IPS-18c (cell line): Measurements from ENCODE around the gene TMSB10.
"Not testable (repeated sequence)": the region's sequence is repeated elsewhere in the genome, so short reads cannot be mapped to it uniquely, and the experiment has no call there.

Experiments
- H3K4me3 ChIP-seq: 2 replicates; pipeline ENCODE4 v1.7.0; 2013; ENCODE audit warnings: low read depth, mild to moderate bottlenecking, low read length, moderate library complexity; ENCODE audit not compliant: insufficient read depth
- H3K9me3 ChIP-seq: one replicate; pipeline ENCODE4 v1.6.1; 2013; ENCODE audit warnings: mild to moderate bottlenecking, low read length, moderate library complexity; ENCODE audit not compliant: control insufficient read depth, insufficient read depth

The TMSB10 gene

DNA sequence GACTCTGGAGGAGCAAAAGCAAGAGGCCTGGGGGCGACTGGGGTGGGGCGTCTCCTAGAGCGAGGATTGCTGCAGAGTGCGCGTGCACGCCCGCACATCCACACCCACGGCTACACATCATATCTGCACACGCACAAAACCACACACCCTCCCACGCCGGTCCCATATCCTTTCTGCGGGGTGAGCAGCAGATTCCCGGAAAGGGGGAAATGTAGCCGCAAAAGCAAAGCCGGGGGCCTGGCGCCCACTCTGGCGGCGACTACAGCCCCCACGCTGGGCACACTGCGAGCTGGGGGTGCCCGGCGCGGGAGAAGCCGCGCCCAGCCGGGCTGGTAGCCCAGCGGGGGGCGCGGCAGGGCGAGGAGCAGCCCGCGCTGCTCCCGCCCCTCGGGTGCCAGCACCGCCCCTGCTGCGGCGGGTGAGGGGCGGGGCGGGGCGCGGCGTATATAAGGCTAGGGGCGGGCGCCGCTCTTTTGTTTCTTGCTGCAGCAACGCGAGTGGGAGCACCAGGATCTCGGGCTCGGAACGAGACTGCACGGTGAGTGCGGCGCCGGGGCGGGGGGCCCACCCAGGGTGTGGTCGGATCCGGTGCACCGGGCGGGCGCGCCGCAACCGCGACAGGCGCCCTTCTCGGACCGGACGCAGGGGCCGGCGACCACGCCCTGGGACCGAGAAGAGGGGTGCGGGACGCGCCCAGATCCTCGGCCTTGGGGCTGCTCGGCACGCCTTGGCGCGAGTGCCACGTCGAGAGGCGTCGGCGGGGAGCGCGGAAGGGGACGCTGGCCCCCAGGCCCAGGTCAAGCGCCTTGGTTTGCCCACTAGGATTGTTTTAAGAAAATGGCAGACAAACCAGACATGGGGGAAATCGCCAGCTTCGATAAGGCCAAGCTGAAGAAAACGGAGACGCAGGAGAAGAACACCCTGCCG is at the start of gene TMSB10:
TSS of gene TMSB10 (plus strand) at position 476 of the 927 bp plus-strand sequence.
- peak within 1 kb of the TSS; percentile 96 for H3K4me3 ChIP-seq
- H3K9me3 ChIP-seq = peaks cover 5% of the 10 kb centered on the region

GRCh38 chr2:84855731-84856130 is 49.7 kb upstream of the TMSB10 start:
- H3K4me3 ChIP-seq = no peak overlapping the region; the same call in none of the 2 replicates

DNA sequence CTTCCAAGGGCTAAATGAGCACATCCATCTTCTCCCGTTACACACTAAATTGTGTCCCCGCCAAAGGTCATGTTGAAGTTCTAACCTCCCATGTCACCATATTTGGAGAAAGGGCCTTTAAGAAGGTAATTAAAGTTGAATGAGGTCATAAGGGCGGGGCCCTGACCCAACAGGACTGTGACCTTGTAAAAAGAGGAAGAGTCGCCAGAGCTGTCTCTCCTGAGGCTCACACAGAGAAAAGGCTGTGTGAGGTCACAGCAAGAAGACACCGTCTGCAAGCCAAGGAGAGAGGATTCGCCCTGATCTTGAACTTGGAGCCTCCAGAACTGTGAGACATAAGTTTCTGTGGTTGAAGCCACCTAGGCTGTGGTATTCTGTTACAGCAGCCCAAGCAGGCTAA is 48.7 kb upstream of the TMSB10 start:
- H3K4me3 ChIP-seq = no peak overlapping the region

More at GRCh38 chr2:84855731-84856130, 49.7 kb upstream of the TMSB10 start:
- no peaks in the 10 kb centered on the region for H3K9me3 ChIP-seq

GRCh38 chr2:84857566-84857965 is 47.9 kb upstream of the TMSB10 start:
- H3K9me3 ChIP-seq = no peaks in the 10 kb centered on the region
- no peak overlapping the region for H3K4me3 ChIP-seq

More for the DNA sequence above, 48.7 kb upstream of the TMSB10 start:
- H3K9me3 ChIP-seq = no peaks in the 10 kb centered on the region

GRCh38 chr2:84858123-84858522 is 47.3 kb upstream of the TMSB10 start:
- no peak overlapping the region for H3K4me3 ChIP-seq
- H3K9me3 ChIP-seq = no peaks in the 10 kb centered on the region

GRCh38 chr2:84858937-84859336 is 46.5 kb upstream of the TMSB10 start:
- H3K9me3 ChIP-seq = no peaks in the 10 kb centered on the region
- H3K4me3 ChIP-seq = no peak overlapping the region

- Histone ChIP-seq H3K9me3 (no peaks in the 10 kb centered on the region), H3K4me3 (no peak overlapping the region)
Observed at GRCh38 chr2:84861539-84861938, 43.9 kb upstream of the TMSB10 start.

- no peak overlapping the region for H3K4me3 ChIP-seq
- H3K9me3 ChIP-seq = no peaks in the 10 kb centered on the region
Observed at GRCh38 chr2:84862006-84862405, 43.5 kb upstream of the TMSB10 start.

DNA sequence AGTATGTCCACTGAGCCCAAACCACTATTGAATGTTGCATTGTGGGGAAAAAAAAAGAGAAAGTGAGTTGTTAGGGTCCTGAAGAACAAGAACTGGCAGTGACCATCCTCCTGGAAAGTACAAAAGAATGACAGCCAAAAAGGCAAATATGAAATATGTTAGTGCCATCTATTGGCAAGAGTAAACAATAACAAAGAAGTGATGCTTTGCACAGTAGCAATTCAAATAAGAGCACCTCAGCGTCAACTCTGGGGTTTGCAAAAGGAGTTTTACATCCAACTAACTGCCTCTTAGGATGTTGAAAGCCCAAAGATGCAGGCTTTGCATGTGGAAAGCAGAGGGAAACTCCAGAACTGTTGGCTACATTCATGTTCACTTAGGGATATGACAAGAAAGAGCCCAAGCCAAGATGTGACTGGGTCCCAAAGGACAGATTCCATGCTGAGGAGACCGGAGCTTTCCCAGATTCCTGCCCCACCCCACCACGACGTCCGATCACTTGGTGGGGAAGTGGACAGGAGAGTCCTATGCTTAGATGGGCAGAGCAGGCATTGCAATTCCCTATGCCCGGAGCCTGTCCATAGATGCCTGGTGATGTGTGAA is 40.2 kb upstream of the TMSB10 start:
- H3K9me3 ChIP-seq = no peaks in the 10 kb centered on the region
- H3K4me3 ChIP-seq = no peak overlapping the region

DNA sequence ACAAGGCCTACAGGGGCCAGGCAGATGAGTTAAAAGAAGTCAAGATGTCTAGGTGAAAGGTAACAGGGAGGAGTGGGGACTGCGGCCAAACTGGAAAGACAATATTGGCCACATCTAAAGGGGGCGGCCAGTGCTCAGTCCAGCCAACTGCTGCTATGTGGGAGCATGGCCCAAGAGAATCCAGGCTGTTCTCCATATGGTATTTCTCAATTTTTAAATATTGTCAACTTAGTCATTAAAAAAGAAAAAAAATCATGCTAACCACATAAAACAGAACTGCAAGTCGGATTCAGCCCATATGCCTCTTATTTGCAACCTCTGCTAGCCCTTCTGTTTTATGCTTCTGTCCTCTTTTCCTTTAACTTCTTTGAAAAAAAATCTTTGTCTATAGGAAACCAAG is 39.3 kb upstream of the TMSB10 start:
- no peak overlapping the region for H3K4me3 ChIP-seq
- no peaks in the 10 kb centered on the region for H3K9me3 ChIP-seq

DNA sequence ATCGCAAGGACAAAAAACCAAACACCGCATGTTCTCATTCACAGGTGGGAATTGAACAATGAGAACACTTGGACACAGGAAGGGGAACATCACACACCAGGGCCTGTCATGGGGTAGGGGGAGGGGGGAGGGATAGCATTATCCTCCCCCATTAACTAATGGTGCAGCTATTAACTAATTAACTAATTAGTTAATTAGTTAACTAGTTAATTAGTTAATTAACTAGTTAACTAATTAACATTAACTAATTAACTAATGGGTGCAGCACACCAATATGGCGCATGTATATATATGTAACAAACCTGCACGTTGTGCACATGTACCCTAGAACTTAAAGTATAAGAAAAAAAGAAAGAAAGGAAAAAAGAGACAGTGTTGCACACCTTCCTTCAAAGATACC is 37.1 kb upstream of the TMSB10 start:
- H3K4me3 ChIP-seq, H3K9me3 ChIP-seq: not testable (repeated sequence)

DNA sequence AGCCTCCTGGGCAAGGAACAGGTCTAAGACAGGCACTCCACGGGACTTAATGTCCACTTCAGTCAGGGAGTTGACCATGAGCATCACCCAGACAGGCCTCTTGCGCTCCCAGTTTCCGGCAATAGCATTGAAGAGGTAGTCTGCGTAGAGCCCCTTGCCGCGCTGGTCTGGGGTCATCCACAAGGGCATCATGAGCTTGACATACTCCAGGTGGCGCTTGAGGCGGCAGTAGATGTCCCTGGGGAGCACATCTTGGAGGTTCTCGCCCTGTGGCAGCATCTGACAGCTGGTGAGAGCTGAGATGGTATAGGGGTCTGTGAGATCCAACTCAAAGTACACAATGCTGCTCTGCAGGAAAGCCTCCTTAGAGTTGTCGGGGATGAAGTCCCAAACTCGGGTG is 35.1 kb upstream of the TMSB10 start:
- Histone ChIP-seq H3K4me3 (no peak overlapping the region), H3K9me3 (no peaks in the 10 kb centered on the region)

DNA sequence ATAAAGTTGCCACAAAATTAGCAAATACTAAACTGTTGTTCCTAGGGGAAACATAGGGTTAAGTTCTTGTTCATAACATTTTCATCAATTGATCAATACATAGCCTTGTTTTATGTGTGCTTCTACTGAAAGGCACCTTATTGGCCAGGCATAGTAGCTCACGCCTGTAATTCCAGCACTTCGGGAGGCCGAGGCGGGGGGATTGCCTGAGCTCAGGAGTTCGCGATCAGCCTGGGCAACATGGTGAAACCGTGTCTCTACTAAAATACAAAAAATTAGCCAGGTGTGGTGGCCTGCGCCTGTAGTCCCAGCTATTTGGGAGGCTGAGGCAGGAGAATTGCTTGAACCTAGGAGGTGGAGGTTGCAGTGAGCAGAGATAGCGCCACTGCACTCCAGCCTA is 32.8 kb upstream of the TMSB10 start:
- H3K9me3 ChIP-seq, H3K4me3 ChIP-seq: not testable (repeated sequence)

- H3K4me3 ChIP-seq = no peak overlapping the region
- no peaks in the 10 kb centered on the region for H3K9me3 ChIP-seq
Observed at GRCh38 chr2:84873350-84873749, 32.1 kb upstream of the TMSB10 start.

DNA sequence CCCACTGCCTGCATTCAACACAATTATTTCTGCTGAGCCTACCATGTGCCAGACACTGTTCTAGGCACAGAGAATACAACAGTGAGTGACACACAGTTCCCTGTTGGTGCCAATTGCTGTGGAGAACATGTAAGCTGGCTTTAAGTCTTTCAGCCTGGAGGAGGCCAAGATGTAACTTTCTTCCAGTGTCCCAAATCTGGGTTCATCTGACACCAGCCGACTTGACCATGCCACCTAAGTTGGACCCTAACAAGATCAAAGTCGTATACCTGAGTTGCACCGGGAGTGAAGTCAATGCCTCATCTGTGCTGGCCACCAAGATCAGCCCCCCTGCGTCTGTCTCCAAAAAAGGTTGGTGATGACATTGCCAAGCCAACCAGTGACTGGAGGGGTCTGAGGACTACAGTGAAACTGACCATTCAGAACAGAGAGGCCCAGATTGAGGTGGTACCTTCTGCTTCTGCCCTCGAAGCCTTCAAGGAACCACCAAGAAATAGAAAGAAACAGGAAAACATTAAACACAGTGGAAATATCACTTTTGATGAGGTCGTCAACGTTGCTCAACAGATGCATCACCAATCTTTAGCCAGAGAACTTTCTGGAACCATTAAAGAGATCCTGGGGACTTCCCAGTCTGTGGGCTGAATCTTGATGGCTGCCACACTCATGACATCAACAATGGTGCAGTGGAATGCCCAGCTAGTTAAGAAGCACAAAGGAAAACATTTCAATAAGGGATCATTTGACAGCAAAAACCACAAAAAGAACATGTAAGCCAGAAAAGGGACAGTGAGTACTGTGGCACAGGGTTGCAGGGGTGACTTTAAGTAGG is 30.9 kb upstream of the TMSB10 start:
- no peaks in the 10 kb centered on the region for H3K9me3 ChIP-seq

DNA sequence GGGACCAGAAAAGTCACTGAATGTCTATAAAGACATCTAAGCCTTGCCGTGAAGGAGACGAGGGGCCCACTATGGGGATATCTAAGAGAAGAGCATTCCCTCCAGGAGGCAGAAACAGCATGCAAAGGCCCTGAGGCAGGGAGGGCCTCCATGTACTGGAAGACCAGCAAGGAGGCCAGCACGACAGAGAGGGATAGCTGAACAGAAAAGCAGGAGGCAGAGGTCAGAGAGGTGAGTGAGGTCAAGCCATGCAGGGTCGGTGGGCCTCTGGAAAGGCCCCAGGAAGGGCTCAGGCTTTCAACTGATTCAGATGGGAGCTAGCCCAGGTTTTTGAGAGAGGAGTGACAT is 30.3 kb upstream of the TMSB10 start:
- Histone ChIP-seq H3K9me3 (no peaks in the 10 kb centered on the region), H3K4me3 (no peak overlapping the region)

More for the DNA sequence above, 30.9 kb upstream of the TMSB10 start:
- H3K4me3 ChIP-seq = no peak overlapping the region

- H3K9me3 ChIP-seq, H3K4me3 ChIP-seq: not testable (repeated sequence)
Observed at GRCh38 chr2:84875619-84876018, 29.8 kb upstream of the TMSB10 start.

- H3K4me3 ChIP-seq = no peak overlapping the region
Observed at GRCh38 chr2:84876369-84876768, 29.1 kb upstream of the TMSB10 start.

More at GRCh38 chr2:84876369-84876768, 29.1 kb upstream of the TMSB10 start:
- H3K9me3 ChIP-seq = no peaks in the 10 kb centered on the region
